GM23248 (cell line): ENCODE results near the gene ACSM2B.
"Not testable (repeated sequence)": the region's sequence is repeated elsewhere in the genome, so short reads cannot be mapped to it uniquely, and the experiment has no call there.

Experiments
- EZH2 ChIP-seq: fragments of 200-600 bp; sonication (generic); IDR thresholded peaks from 2 replicates; pipeline ENCODE4 v1.6.1; 2018; ENCODE audit warnings: antibody characterized with exemption, mild to moderate bottlenecking; ENCODE audit not compliant: insufficient read depth, poor library complexity, severe bottlenecking
- EZH2phosphoT487 ChIP-seq: fragments of 200-600 bp; sonication (generic); IDR thresholded peaks from 2 replicates; pipeline ENCODE4 v1.6.1; 2018; ENCODE audit warnings: antibody characterized with exemption, moderate library complexity, mild to moderate bottlenecking, low read depth; ENCODE audit not compliant: insufficient read depth

- TF ChIP-seq EZH2phosphoT487, EZH2: not testable (repeated sequence)
These were observed 10.8 kb downstream of the ACSM2B start for GRCh38 chr16:20565334-20565733.
